Measurements from ENCODE around the gene IGSF3.

Gene IGSF3

DNA sequence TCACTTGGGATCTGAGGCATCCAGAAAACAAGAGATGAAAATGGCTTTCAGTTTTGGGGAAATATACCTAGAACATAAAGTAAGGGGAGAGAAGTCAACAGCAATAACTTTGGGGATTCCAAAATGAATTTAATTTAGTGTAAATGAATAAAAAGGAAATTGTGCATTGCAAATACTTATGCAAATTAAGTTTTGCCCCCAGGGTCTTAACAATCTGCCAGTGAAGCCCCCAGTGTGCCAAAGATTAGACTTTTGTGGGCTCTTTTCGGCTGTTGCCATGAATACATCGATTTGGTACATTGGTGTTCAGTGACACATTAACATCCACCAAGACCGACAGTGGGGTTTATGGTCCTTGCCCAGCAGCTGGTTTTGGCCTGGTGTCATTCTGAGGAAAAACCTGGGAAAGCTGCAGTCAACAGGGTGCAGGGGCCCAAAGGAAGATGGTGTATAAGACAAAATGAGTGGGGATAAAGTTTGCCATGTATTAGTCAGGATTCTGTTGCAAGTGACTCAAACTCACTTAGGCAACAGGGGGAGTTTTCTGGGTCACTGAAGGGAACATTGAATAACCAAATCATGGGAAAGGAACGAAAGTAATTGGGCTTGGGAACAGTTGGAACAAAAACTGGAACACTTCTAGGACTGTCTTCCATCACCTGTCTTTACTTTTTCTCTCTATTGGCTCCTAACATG is 30.2 kb upstream of the IGSF3 start:
- no peak for DNase-seq (ENCODE audit: extremely low read depth, low read depth)
- TF ChIP-seq, protein P1, sequence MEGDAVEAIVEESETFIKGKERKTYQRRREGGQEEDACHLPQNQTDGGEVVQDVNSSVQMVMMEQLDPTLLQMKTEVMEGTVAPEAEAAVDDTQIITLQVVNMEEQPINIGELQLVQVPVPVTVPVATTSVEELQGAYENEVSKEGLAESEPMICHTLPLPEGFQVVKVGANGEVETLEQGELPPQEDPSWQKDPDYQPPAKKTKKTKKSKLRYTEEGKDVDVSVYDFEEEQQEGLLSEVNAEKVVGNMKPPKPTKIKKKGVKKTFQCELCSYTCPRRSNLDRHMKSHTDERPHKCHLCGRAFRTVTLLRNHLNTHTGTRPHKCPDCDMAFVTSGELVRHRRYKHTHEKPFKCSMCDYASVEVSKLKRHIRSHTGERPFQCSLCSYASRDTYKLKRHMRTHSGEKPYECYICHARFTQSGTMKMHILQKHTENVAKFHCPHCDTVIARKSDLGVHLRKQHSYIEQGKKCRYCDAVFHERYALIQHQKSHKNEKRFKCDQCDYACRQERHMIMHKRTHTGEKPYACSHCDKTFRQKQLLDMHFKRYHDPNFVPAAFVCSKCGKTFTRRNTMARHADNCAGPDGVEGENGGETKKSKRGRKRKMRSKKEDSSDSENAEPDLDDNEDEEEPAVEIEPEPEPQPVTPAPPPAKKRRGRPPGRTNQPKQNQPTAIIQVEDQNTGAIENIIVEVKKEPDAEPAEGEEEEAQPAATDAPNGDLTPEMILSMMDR (IDR thresholded peaks at IDR 0.05; ENCODE audit: low read depth, low read length) = no peak

DNA sequence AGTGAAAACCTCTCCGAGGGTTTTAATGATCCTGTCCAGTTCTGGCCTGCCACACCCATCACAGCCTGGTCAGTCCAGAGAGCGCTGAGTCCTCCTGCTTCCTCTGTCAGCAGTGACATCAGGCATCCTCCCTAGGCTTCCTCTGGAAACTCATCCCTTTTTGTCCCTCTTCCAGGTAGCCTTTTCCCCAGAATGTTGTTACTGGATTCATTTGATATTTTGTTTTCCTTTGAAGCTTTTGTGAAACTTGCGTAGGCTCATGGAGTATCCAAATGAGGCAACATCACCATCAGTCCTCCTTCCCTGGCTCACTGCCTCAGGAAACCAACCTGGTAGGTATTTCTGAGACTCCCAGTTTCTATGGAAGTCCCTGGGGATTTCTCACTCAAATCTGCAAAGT is 27.0 kb upstream of the IGSF3 start:
- no peak for DNase-seq (ENCODE audit: extremely low read depth, low read depth)
- TF ChIP-seq, protein P1 (IDR thresholded peaks at IDR 0.05; ENCODE audit: low read depth, low read length) = no peak

DNA sequence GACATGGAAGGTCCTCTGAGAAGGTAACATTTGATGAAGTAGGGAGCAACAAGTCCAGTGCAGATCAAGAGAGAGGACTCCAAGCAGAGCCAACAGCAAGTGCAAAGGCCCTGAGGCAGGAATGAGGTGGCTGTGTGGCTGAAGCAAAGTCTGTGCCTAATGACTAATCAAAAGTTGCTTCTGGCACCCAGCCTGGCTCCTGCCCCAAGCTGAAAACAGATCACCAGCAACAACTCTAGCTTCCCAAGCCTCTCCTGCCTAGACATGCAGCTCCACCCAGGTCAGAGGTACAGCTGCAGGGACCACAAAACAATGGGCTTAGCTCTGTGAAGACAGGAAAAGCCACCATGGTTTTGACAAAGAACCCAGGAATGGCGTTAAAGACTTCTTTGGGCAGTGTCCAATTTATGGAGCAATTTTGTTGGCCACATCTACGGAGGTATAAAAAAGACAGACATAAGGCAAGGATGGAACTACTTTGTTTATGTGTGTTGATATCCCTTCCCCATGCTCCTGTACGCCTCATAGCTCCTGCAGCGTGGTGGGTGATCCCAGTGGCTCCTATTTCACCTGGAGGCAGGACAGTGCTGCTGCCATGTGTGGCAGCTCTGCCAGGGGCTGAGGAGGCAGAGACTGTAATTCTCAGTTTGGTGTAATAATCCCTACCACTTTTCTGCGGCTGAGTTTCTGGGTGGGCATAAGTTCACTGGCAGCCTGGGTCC is 26.4 kb upstream of the IGSF3 start:
- DNase-seq (ENCODE audit: extremely low read depth, low read depth) = no peak
- TF ChIP-seq, protein P1 (IDR thresholded peaks at IDR 0.05; ENCODE audit: low read depth, low read length) = no peak

DNA sequence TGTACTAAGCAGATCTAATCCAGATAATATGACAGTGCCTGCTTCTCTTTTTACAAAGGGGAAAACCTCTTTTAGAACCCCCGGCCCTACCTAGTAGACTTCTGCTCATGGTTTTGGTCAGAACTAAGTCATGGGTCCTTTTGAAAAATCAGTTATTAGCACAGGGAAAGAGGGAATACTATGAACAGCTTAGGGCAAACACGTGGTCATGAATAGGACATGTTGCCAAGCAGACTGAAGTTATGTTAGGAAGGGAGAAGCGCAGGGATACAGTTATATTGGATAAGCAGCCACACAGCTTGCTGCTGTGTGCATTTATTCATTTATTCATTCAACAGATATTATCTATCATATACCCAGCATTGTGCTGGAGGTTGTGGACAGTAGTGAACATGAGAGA is 25.3 kb upstream of the IGSF3 start:
- TF ChIP-seq, protein P1 (IDR thresholded peaks at IDR 0.05; ENCODE audit: low read depth, low read length) = no peak
- DNase-seq (ENCODE audit: extremely low read depth, low read depth) = no peak

DNA sequence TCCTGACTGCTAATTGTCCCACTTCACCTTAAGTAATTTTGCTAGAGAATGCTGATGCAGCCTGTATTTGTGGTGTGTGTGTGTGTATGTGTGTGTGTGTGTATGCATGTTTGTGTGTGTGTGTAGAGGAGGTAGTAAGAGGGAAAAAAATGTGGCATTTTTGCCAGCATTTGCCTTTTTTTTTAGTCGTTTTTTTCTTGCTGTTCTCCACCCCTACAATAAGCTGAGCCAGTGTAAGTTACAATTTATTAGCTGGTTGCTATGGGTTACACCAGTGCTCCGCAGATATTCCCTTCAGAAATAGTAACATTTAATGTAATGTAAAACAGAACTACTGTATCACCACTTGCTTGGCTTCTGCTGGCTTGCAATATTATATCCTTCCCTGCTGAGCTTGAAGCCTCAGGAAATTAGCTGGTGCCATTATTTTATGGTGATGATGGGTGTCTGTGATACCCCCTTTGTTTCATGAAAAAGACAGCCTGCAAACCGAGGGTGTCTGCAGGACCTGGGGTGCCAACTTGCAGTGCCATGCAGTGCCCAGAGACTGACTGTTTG is 23.4 kb upstream of the IGSF3 start:
- no peak for DNase-seq (ENCODE audit: extremely low read depth, low read depth)
- TF ChIP-seq, protein P1 (IDR thresholded peaks at IDR 0.05; ENCODE audit: low read depth, low read length) = no peak

DNA sequence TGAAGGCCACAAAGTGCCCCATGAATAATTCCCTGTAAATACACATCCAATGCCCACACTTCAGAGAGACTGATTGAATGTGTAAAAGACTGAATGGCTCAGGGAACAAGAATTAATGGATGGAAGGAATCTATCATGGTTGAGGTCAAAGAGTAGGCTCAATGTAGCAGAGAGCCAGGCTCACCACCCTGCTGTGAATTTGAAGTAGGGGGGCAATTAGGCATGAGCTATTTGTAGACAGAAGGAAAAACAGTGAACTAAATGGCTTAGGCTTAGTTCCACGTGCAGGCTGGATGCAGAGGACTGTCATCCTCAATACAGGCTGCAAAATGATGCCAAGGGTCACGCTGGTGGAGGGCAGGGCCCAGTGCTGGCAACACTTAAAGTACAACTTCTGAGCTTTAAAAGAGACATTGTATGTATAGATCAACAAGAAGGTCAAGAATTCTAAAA is 22.9 kb upstream of the IGSF3 start:
- TF ChIP-seq, protein P1 (IDR thresholded peaks at IDR 0.05; ENCODE audit: low read depth, low read length) = no peak
- no peak for DNase-seq (ENCODE audit: extremely low read depth, low read depth)

All from AG09319 (cell line).